Spleen (tissue), 7 donors: Measurements from ENCODE around the gene TMTC3.

Experiments
- CTCF ChIP-seq, 11 experiments: fragments of 200-600 bp in 7 of 11; fragments of 450-650 bp in 4 of 11; sonication (generic) in 4 of 11; IDR thresholded peaks in 8 of 11; conservative IDR thresholded peaks in 3 of 11; 1 replicate in 7 of 11; 2 replicates in 4 of 11; pipeline versions ENCODE4 v1.4.0 to v1.8.0; 2016 to 2021; ENCODE audit warnings: antibody characterized with exemption in 11 of 11, inconsistent platforms in 4 of 11, mild to moderate bottlenecking in 1 of 11
- POLR2A ChIP-seq, 3 donors: fragments of 450-650 bp; IDR thresholded peaks; one replicate each; pipeline ENCODE4 v1.5.1; 2017; ENCODE audit warnings: antibody characterized with exemption in 3 of 3, mild to moderate bottlenecking in 1 of 3
- POLR2AphosphoS5 ChIP-seq, 3 donors: sonication (generic); formaldehyde crosslinking; IDR thresholded peaks; one replicate each; pipeline ENCODE4 v1.5.1; 2017; ENCODE audit warnings: antibody characterized with exemption in 3 of 3
- donor health status: DM: no; HTN: no; CAD: no; lungs with moderate emphysema.
- donor health status: DM: no; HTN: no; CAD: no.
- donor health status: DM: no; HTN: no; CAD: no.

- TF ChIP-seq POLR2A (IDR thresholded peaks at IDR 0.05) (no peak), CTCF (IDR thresholded peaks at IDR 0.05 in 8 of 11, conservative IDR thresholded peaks at IDR 0.05 in 3 of 11) (no peak), POLR2AphosphoS5 (IDR thresholded peaks at IDR 0.05) (no peak)
These were observed 24.1 kb downstream of the TMTC3 start for GRCh38 chr12:88166179-88166578.
